H1 (cell line): ENCODE data around the gene SYNJ2. TPM values are rescaled to one million over a fixed set of nuclear protein-coding genes. Genes with fewer than 3 reads are reported as not detected.

ENCODE experiments used
- ASH2L ChIP-seq: fragments of 200-600, 300-600 bp; sonication (generic); IDR thresholded peaks from one replicate; pipeline ENCODE4 v1.7.1; 2017; ENCODE audit warnings: low read length
- CTCF ChIP-seq, 3 experiments: IDR thresholded peaks; 1 replicate in 2 of 3; 2 replicates in 1 of 3; pipeline versions ENCODE4 v1.5.1 to v1.6.1; 2011; ENCODE audit warnings: low read length in 3 of 3, mild to moderate bottlenecking in 3 of 3, inconsistent platforms in 2 of 3, low read depth in 1 of 3, moderate library complexity in 1 of 3; ENCODE audit not compliant: insufficient read depth in 1 of 3; ENCODE audit errors: control extremely low read depth in 1 of 3
- MAFK ChIP-seq: IDR thresholded peaks from 2 replicates; pipeline ENCODE4 v1.6.1; 2012; ENCODE audit warnings: low read depth, mild to moderate bottlenecking, improper control_type of control experiment, low read length
- POU5F1 ChIP-seq: IDR thresholded peaks from 2 replicates; pipeline ENCODE4 v1.6.1; 2011; ENCODE audit warnings: low read depth, mild to moderate bottlenecking, low read length, moderate library complexity
- SRF ChIP-seq: IDR thresholded peaks from 2 replicates; pipeline ENCODE4 v1.6.1; 2011; ENCODE audit warnings: mild to moderate bottlenecking, low read depth, low read length, moderate library complexity
- polyA plus RNA-seq, 7 experiments: library from polyadenylated mRNA; depleted of rRNA in 3 of 7; stranded (reverse) in 5 of 7; unstranded in 2 of 7; fragments of >200 nt in 5 of 7; fragments of 200-250 nt in 2 of 7; gene quantifications; 1 replicate in 5 of 7; 2 replicates in 1 of 7; 4 replicates in 1 of 7; pipeline versions ENCODE4 v1.2.1 to v1.2.3, GENCODE V29; 2011 to 2013; ENCODE audit warnings: missing spikeins in 2 of 7, mixed read lengths in 2 of 7
- total RNA-seq: library from RNA; stranded (reverse); fragmentation: NEBNext Ultra II Directional; extraction: Animal tissue kit (Norgen Biotek cat#: 25700); gene quantifications from 2 replicates; pipeline ENCODE4 v1.2.1, GENCODE V29; 2021

SYNJ2 gene
- total and polyA plus RNA-seq, 2 of the 8 experiments (the other 6 are each of a cell fraction or from before 2014, with no cell fraction given): 3.7 to 13.9 TPM

- TF ChIP-seq SRF (no peak), CTCF (IDR thresholded peaks at IDR 0.05; ENCODE audit: control extremely low read depth in 1 of 3, insufficient read depth in 1 of 3, low read depth in 1 of 3, low read length in 3 of 3) (no peak), POU5F1 (no peak), ASH2L (no peak), MAFK (no peak)
Measured at GRCh38 chr6:157999168-158000051, 17.7 kb downstream of the SYNJ2 start (continued).
